Adrenal gland (tissue), 12 donors: ENCODE results near the gene SCUBE1. TPM values are rescaled to one million over a fixed set of nuclear protein-coding genes. Genes with fewer than 3 reads are reported as not detected.
A peak's percentile ranks its signal among the peaks of the same experiment; 100 is the strongest.

ENCODE experiments used
- DNase-seq, 7 donors: peaks; one replicate each; pipeline ENCODE4 v3.0.0-alpha.2; 2019 to 2020
- H3K27ac ChIP-seq, 5 donors: fragments of 200-600 bp; sonication (generic) in 4 of 5; 1 replicate in 3 of 5; 2 replicates in 2 of 5; pipeline versions ENCODE4 v1.5.1 to v1.8.0; 2016 to 2020; ENCODE audit warnings: mild to moderate bottlenecking in 1 of 5
- H3K27me3 ChIP-seq: fragments of 200-600 bp; 2 replicates; pipeline ENCODE4 v1.8.0; 2021
- H3K36me3 ChIP-seq, 2 donors: fragments of 200-600 bp; replicated peaks in 1 of 2; 1 replicate in 1 of 2; 2 replicates in 1 of 2; pipeline versions ENCODE4 v1.5.1 to v1.8.0; 2018 to 2022
- H3K4me1 ChIP-seq, 2 donors: fragments of 200-600 bp; replicated peaks in 1 of 2; 1 replicate in 1 of 2; 2 replicates in 1 of 2; pipeline versions ENCODE4 v1.5.1 to v1.8.0; 2018 to 2021
- H3K4me3 ChIP-seq, 4 donors: fragments of 200-600 bp; sonication (generic) in 3 of 4; one replicate each; pipeline ENCODE4 v1.5.1; 2016 to 2018
- H3K9me3 ChIP-seq, 3 donors: fragments of 200-600 bp; sonication (generic) in 1 of 3; replicated peaks in 1 of 3; 1 replicate in 2 of 3; 2 replicates in 1 of 3; pipeline versions ENCODE4 v1.5.1 to v1.8.0; 2016 to 2021
- POLR2A ChIP-seq, 2 donors: fragments of 450-650 bp; IDR thresholded peaks; one replicate each; pipeline ENCODE4 v1.6.1; 2017; ENCODE audit warnings: antibody characterized with exemption in 2 of 2, mild to moderate bottlenecking in 2 of 2, moderate library complexity in 1 of 2
- WGBS, 4 donors: extraction: QIAGEN DNeasy Blood & Tissue Kit in 2 of 4; methylation state at CpG; one replicate each; pipeline versions ENCODE4 v1.1.5 to v1.1.7; 2013 to 2017; 5-methylcytosine and 5-hydroxymethylcytosine counted together
- intact Hi-C, 2 donors: fragments of 100-400 bp; cut with DNase I; formaldehyde crosslinking; loops; one replicate each; pipeline versions ENCODE4 v1.14.1 to v1.15.0; 2022 to 2023
- polyA plus RNA-seq, 3 donors: library from polyadenylated mRNA; stranded (reverse); fragments of 200-250 nt in 2 of 3; fragments of 350-450 nt in 1 of 3; fragmentation: Illumina TruSeq in 1 of 3; extraction: RNeasy Lipid Tissue Mini Kit (QIAGEN cat#74804) in 1 of 3; gene quantifications; one replicate each; pipeline ENCODE4 v1.2.3, GENCODE V29; 2013 to 2014
- total RNA-seq, 9 donors: library from RNA; depleted of rRNA in 4 of 9; stranded (reverse); fragments of >200 nt in 4 of 9; fragments of 120-200 nt in 1 of 9; fragmentation: NEBNext Ultra II Directional in 1 of 9; extraction: Animal tissue kit (Norgen Biotek cat#: 25700) in 1 of 9; gene quantifications; one replicate each; pipeline versions ENCODE4 v1.1.0 to v1.2.4, GENCODE V29; 2013 to 2023
- TF ChIP-seq, protein P1 (sequence below), 6 experiments: fragments of 450-650 bp in 4 of 6; fragments of 200-600 bp in 2 of 6; sonication (generic) in 1 of 6; IDR thresholded peaks; 1 replicate in 5 of 6; 2 replicates in 1 of 6; pipeline versions ENCODE4 v1.5.1 to v1.8.0; 2016 to 2021; ENCODE audit warnings: antibody characterized with exemption in 6 of 6, mild to moderate bottlenecking in 2 of 6, moderate library complexity in 1 of 6
- donor health status: healthy with polysubstance abuse.
- donor health status: Bipolar disorder and iron deficiency.
- donor health status: DM: yes; HTN: yes; CAD: no.
- donor health status: DM: no; HTN: no; CAD: no.
- donor health status: DM: no; HTN: no; CAD: no.
- donor health status: DM: yes; HTN: yes; CAD: no.

SCUBE1 gene
- total and polyA plus RNA-seq, 12 donors, result 1.4 to 34.0 (median 8.8) TPM

DNA sequence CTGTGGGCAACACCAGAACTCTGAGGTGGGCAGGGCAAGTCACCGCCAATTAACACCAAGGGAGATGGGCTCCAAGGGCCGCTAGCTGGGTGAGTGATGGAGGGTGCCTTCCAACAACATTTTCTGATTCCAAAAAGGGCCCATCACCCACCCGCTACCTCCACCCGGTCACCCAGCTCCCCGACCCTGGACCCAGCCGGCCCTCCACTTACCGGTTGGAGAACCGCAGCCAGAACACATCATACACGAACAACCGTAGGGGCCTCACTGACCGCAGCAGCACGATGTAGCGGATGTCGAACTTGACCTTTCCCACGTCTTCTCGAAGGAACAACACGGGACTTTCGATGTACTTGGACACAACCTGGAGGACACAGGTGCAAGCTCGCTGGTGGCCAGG, 171.0 kb downstream of the SCUBE1 start:
- 84 to 95% (median 92%) methylated on average over 17 to 19 of the region's 19 CpGs for WGBS, 4 donors
- TF ChIP-seq, protein P1, sequence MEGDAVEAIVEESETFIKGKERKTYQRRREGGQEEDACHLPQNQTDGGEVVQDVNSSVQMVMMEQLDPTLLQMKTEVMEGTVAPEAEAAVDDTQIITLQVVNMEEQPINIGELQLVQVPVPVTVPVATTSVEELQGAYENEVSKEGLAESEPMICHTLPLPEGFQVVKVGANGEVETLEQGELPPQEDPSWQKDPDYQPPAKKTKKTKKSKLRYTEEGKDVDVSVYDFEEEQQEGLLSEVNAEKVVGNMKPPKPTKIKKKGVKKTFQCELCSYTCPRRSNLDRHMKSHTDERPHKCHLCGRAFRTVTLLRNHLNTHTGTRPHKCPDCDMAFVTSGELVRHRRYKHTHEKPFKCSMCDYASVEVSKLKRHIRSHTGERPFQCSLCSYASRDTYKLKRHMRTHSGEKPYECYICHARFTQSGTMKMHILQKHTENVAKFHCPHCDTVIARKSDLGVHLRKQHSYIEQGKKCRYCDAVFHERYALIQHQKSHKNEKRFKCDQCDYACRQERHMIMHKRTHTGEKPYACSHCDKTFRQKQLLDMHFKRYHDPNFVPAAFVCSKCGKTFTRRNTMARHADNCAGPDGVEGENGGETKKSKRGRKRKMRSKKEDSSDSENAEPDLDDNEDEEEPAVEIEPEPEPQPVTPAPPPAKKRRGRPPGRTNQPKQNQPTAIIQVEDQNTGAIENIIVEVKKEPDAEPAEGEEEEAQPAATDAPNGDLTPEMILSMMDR (IDR thresholded peaks at IDR 0.05), result no peak
- TF ChIP-seq POLR2A (IDR thresholded peaks at IDR 0.05), result no peak
- intact Hi-C loops, result no loop called here
- no peaks in the 10 kb centered on the region for H3K4me1 ChIP-seq
- peak in 1 of 7 donors; percentile 6 for DNase-seq
- no peak overlapping the region for H3K27ac ChIP-seq
- H3K4me3 ChIP-seq, result no peak overlapping the region
- no peaks in the 10 kb centered on the region for H3K27me3 ChIP-seq
- H3K36me3 ChIP-seq, result peaks cover 0 to 73% of the 10 kb centered on the region in 2 donors
- no peaks in the 10 kb centered on the region for H3K9me3 ChIP-seq

DNA sequence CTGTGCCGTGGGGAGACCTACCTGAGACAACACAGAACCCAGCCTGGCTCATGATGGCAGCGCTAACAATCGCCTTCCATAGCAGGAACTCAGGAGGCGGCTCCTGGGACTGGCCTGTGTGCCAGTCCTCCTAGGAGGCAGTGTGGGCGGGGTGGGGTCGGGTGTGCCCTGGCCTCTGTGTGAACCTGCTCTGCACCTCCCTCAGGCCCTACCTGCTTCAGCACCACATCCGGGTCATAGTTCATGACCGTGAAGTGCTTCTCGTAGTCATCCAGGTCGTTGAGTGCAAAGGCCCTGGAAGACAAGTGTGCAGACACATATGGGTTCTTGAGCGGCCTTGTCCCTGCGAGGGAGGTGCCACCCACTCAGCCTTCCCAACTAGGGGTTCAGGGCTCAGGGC, 171.6 kb downstream of the SCUBE1 start:
- no peak overlapping the region for H3K4me3 ChIP-seq
- intact Hi-C loops, result no loop called here
- no peaks in the 10 kb centered on the region for H3K27me3 ChIP-seq
- TF ChIP-seq POLR2A (IDR thresholded peaks at IDR 0.05), result no peak
- TF ChIP-seq, protein P1 (IDR thresholded peaks at IDR 0.05), result no peak
- 78 to 86% (median 82%) methylated on average over 4 to 12 of the region's 12 CpGs for WGBS, 4 donors
- H3K36me3 ChIP-seq, result peaks cover 0 to 73% of the 10 kb centered on the region in 2 donors
- H3K4me1 ChIP-seq, result no peaks in the 10 kb centered on the region
- DNase-seq, result no peak
- no peaks in the 10 kb centered on the region for H3K9me3 ChIP-seq
- H3K27ac ChIP-seq, result no peak overlapping the region

- Histone ChIP-seq H3K27ac (no peak overlapping the region), H3K4me1 (no peaks in the 10 kb centered on the region), H3K4me3 (no peak overlapping the region), H3K9me3 (no peaks in the 10 kb centered on the region), H3K27me3 (no peaks in the 10 kb centered on the region), H3K36me3 (peaks cover 0 to 73% of the 10 kb centered on the region in 2 donors)
- TF ChIP-seq, protein P1 (IDR thresholded peaks at IDR 0.05), result no peak
- no peak for TF ChIP-seq POLR2A (IDR thresholded peaks at IDR 0.05)
- intact Hi-C loops, result no loop called here
- 82 to 91% (median 87%) methylated on average over 6 to 14 of the region's 14 CpGs for WGBS, 4 donors
- DNase-seq, result no peak
Measured at GRCh38 chr22:43171019-43171491, 172.1 kb downstream of the SCUBE1 start.

DNA sequence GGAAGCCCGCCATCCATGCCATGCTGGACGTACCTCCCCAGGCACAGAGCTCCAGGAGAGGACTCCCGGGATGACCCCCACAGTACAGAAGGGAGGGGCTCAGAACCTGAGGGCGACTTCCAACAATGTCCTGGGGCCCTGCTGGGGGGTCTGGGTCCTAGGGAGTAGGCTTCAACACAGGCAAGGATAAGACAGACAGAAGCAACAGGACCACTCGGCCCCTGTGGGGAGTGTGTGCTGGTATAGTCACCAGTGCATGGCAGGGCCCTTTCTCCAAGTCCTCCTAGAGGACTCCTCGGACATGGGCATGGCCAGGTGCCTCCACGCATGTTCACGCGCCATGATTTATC, 173.1 kb downstream of the SCUBE1 start:
- WGBS, 4 donors, result 89 to 96% (median 91%) methylated on average over 5 to 9 of the region's 9 CpGs
- DNase-seq, result no peak
- no peak overlapping the region for H3K4me3 ChIP-seq
- intact Hi-C loops, result no loop called here
- H3K27ac ChIP-seq, result no peak overlapping the region
- no peaks in the 10 kb centered on the region for H3K4me1 ChIP-seq
- no peaks in the 10 kb centered on the region for H3K9me3 ChIP-seq
- H3K36me3 ChIP-seq, result peaks cover 0 to 68% of the 10 kb centered on the region in 2 donors
- TF ChIP-seq POLR2A (IDR thresholded peaks at IDR 0.05), result no peak
- TF ChIP-seq, protein P1 (IDR thresholded peaks at IDR 0.05), result no peak
- no peaks in the 10 kb centered on the region for H3K27me3 ChIP-seq
